Hepatocyte (in vitro differentiated cells): ENCODE results near the gene ITGA11. TPM values are rescaled to one million over a fixed set of nuclear protein-coding genes. Genes with fewer than 3 reads are reported as not detected.

Experiments used
- DNase-seq: peaks from one replicate; pipeline ENCODE4 v3.0.0-alpha.2; 2016; ENCODE audit warnings: low spot score
- H2AFZ ChIP-seq: fragments of 200-600 bp; sonication (generic); 2 replicates; pipeline ENCODE4 v1.6.0; 2016; ENCODE audit warnings: antibody characterized with exemption, mild to moderate bottlenecking
- H3K27ac ChIP-seq: fragments of 200-600 bp; sonication (generic); 2 replicates; pipeline ENCODE4 v1.5.1; 2016; ENCODE audit warnings: mild to moderate bottlenecking
- H3K27me3 ChIP-seq: fragments of 200-600 bp; sonication (generic); 2 replicates; pipeline ENCODE4 v1.6.1; 2016
- H3K36me3 ChIP-seq: fragments of 200-600 bp; sonication (generic); replicated peaks from 2 replicates; pipeline ENCODE4 v1.5.1; 2016; ENCODE audit warnings: low read depth; ENCODE audit not compliant: insufficient read depth
- H3K4me1 ChIP-seq: fragments of 200-600 bp; sonication (generic); 2 replicates; pipeline ENCODE4 v1.5.1; 2016; ENCODE audit warnings: mild to moderate bottlenecking, moderate library complexity; ENCODE audit not compliant: insufficient read depth
- H3K4me2 ChIP-seq: fragments of 200-600 bp; sonication (generic); 2 replicates; pipeline ENCODE4 v1.6.0; 2016
- H3K4me3 ChIP-seq: fragments of 200-600 bp; sonication (generic); 2 replicates; pipeline ENCODE4 v1.5.1; 2016; ENCODE audit warnings: mild to moderate bottlenecking
- H3K79me2 ChIP-seq: fragments of 200-600 bp; sonication (generic); 2 replicates; pipeline ENCODE4 v1.6.0; 2017; ENCODE audit warnings: mild to moderate bottlenecking
- H3K9me2 ChIP-seq: fragments of 200-600 bp; sonication (generic); replicated peaks from 2 replicates; pipeline ENCODE4 v1.6.0; 2017; ENCODE audit warnings: mild to moderate bottlenecking; ENCODE audit not compliant: insufficient read depth
- H3K9me3 ChIP-seq: fragments of 200-600 bp; sonication (generic); 2 replicates; pipeline ENCODE4 v1.5.1; 2016; ENCODE audit warnings: low read depth, mild to moderate bottlenecking
- H4K20me1 ChIP-seq: fragments of 200-600 bp; sonication (generic); 2 replicates; pipeline ENCODE4 v1.6.0; 2016; ENCODE audit warnings: mild to moderate bottlenecking; ENCODE audit not compliant: insufficient read depth, poor library complexity, severe bottlenecking
- EZH2 ChIP-seq: fragments of 200-600 bp; sonication (generic); IDR thresholded peaks from 2 replicates; pipeline ENCODE4 v1.6.1; 2016; ENCODE audit warnings: antibody characterized with exemption, mild to moderate bottlenecking, borderline replicate concordance
- EZH2phosphoT487 ChIP-seq: fragments of 200-600 bp; sonication (generic); IDR thresholded peaks from one replicate; pipeline ENCODE4 v1.6.1; 2018; ENCODE audit warnings: antibody characterized with exemption, mild to moderate bottlenecking, low read depth, moderate library complexity; ENCODE audit not compliant: unreplicated experiment, severe bottlenecking
- WGBS: methylation state at CpG from one replicate; pipeline ENCODE4 v1.1.6; 2016; ENCODE audit warnings: low lambda C conversion rate; ENCODE audit errors: missing lambda C conversion rate; 5-methylcytosine and 5-hydroxymethylcytosine counted together
- polyA plus RNA-seq: library from polyadenylated mRNA; unstranded; fragments of >200 nt; fragmentation: Nextera tagmentation; extraction: Ambion mirVana; gene quantifications from 2 replicates; pipeline ENCODE4 v1.2.1, GENCODE V29; 2016
- total RNA-seq: library from RNA; depleted of rRNA; stranded (reverse); fragments of >200 nt; gene quantifications from 2 replicates; pipeline ENCODE4 v1.2.3, GENCODE V29; 2014
- TF ChIP-seq, protein P1 (sequence below): fragments of 200-600 bp; sonication (generic); IDR thresholded peaks from 2 replicates; pipeline ENCODE4 v1.5.1; 2016; ENCODE audit warnings: antibody characterized with exemption, mild to moderate bottlenecking; ENCODE audit not compliant: poor library complexity

The ITGA11 gene
- total and polyA plus RNA-seq, 2 experiments from 2014 or later, result 9.7 to 19.6 TPM

DNA sequence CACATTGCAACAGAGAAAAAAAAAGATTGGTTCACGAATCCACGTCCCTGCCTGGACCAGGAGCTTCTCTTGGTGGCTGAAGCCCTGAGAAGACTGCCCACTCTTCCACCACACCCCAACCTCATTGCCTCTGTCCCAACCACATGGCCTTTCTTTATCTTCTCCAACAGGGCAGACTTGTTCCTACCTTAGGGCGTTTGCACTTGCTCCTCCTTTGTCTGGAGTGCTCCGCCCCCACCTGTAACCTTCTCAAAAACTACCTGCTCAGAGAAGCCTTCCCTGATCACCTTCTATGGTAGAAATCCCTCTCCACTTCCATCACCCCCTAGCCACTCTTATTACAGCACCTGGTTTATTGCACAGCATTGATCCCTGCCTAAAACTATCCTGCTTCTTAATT lies 64.7 kb downstream of the ITGA11 start:
- no peaks in the 10 kb centered on the region for H3K9me2 ChIP-seq
- no peaks in the 10 kb centered on the region for H3K36me3 ChIP-seq
- TF ChIP-seq, protein P1, sequence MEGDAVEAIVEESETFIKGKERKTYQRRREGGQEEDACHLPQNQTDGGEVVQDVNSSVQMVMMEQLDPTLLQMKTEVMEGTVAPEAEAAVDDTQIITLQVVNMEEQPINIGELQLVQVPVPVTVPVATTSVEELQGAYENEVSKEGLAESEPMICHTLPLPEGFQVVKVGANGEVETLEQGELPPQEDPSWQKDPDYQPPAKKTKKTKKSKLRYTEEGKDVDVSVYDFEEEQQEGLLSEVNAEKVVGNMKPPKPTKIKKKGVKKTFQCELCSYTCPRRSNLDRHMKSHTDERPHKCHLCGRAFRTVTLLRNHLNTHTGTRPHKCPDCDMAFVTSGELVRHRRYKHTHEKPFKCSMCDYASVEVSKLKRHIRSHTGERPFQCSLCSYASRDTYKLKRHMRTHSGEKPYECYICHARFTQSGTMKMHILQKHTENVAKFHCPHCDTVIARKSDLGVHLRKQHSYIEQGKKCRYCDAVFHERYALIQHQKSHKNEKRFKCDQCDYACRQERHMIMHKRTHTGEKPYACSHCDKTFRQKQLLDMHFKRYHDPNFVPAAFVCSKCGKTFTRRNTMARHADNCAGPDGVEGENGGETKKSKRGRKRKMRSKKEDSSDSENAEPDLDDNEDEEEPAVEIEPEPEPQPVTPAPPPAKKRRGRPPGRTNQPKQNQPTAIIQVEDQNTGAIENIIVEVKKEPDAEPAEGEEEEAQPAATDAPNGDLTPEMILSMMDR, result no peak
- TF ChIP-seq EZH2, result no peak
- no peak for TF ChIP-seq EZH2phosphoT487
- no peak overlapping the region for H3K4me3 ChIP-seq
- WGBS, result 78% methylated on average over 4 of the region's 4 CpGs
- H3K9me3 ChIP-seq, result no peaks in the 10 kb centered on the region
- no peak overlapping the region for H3K27ac ChIP-seq
- H3K4me1 ChIP-seq, result peaks cover 14% of the 10 kb centered on the region
- no peak overlapping the region for H3K4me2 ChIP-seq
- H4K20me1 ChIP-seq, result no peaks in the 10 kb centered on the region
- no peaks in the 10 kb centered on the region for H3K27me3 ChIP-seq
- H2AFZ ChIP-seq, result no peak overlapping the region
- DNase-seq, result no peak
- no peaks in the 10 kb centered on the region for H3K79me2 ChIP-seq

DNA sequence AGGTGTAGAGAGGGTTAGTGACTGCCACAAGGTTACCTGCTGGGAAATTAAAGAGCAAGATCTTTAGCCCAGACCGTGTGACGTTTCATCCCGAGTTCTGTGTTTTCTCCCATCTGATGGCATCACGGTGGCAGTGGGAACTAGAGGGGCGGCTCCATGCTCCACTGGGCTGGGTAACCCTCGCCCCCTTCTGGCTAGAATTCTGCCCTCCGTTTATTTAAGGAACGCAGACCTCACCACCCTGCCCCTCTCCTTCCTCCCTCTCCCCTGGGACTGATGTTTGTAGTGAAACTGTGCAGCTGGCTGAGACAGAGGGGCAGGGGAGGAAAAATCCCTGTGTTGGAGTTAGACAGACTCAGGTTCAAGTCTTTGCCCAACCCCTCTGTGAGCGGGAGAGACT lies 65.6 kb downstream of the ITGA11 start:
- Histone ChIP-seq H3K9me2 (no peaks in the 10 kb centered on the region), H3K27me3 (no peaks in the 10 kb centered on the region), H3K9me3 (no peaks in the 10 kb centered on the region), H3K4me2 (no peak overlapping the region), H3K27ac (no peak overlapping the region), H4K20me1 (no peaks in the 10 kb centered on the region), H2AFZ (no peak overlapping the region), H3K4me3 (no peak overlapping the region), H3K79me2 (no peaks in the 10 kb centered on the region), H3K4me1 (peaks cover 14% of the 10 kb centered on the region), H3K36me3 (no peaks in the 10 kb centered on the region)
- DNase-seq, result no peak
- WGBS, result 56% methylated on average over 9 of the region's 9 CpGs
- TF ChIP-seq EZH2phosphoT487 (no peak), EZH2 (no peak)
- TF ChIP-seq, protein P1, result no peak

DNA sequence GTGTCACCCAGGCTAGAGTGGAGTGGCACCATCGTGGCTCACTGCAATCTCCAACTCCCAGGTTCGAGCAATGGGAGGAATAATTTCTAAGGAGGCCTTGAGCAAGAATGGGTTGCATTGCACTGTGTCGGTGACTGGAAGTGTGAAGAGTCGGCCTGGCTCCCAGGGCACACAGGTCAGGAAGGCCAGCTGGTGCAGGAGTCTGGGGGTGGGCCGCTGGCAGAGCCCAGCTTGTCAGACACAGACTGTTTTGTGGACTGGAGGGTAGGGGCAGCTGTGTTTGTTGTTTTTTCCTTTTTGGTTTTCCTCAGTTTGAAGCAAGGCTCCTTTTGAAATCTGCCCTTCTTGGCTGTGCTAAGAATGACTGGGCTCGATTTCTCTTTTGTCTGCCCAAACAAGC lies 66.2 kb downstream of the ITGA11 start:
- Histone ChIP-seq H3K9me2 (no peaks in the 10 kb centered on the region), H3K36me3 (no peaks in the 10 kb centered on the region), H3K4me2 (no peak overlapping the region), H4K20me1 (no peaks in the 10 kb centered on the region), H3K79me2 (no peaks in the 10 kb centered on the region), H3K9me3 (no peaks in the 10 kb centered on the region), H3K4me1 (peaks cover 14% of the 10 kb centered on the region), H3K27ac (no peak overlapping the region), H3K27me3 (no peaks in the 10 kb centered on the region), H3K4me3 (no peak overlapping the region), H2AFZ (no peak overlapping the region)
- no peak for DNase-seq
- TF ChIP-seq EZH2, result no peak
- TF ChIP-seq EZH2phosphoT487, result no peak
- TF ChIP-seq, protein P1, result no peak
- 83% methylated on average over 6 of the region's 6 CpGs for WGBS
